IMR-90 (cell line): Measurements from ENCODE around the gene INPP5D.
"Not testable (repeated sequence)": the region's sequence is repeated elsewhere in the genome, so short reads cannot be mapped to it uniquely, and the experiment has no call there.

Experiments
- BHLHE40 ChIP-seq: fragments of 150-350 bp; IDR thresholded peaks from 2 replicates; pipeline ENCODE4 v1.6.1; 2016; ENCODE audit warnings: mild to moderate bottlenecking, low read depth, low read length
- CEBPB ChIP-seq: IDR thresholded peaks from 2 replicates; pipeline ENCODE4 v1.6.1; 2012; ENCODE audit warnings: low read depth, low read length, improper control_type of control experiment
- CTCF ChIP-seq: conservative IDR thresholded peaks from 2 replicates; pipeline ENCODE4 v1.5.1; 2012; ENCODE audit warnings: mild to moderate bottlenecking, low read depth, low read length, improper control_type of control experiment
- ELK1 ChIP-seq: fragments of 150-350 bp; IDR thresholded peaks from 2 replicates; pipeline ENCODE4 v1.6.1; 2016; ENCODE audit warnings: low read depth, mild to moderate bottlenecking, low read length, moderate library complexity, borderline replicate concordance
- FOS ChIP-seq: fragments of 150-350 bp; IDR thresholded peaks from 2 replicates; pipeline ENCODE4 v1.6.1; 2016; ENCODE audit warnings: low read depth, low read length
- MAFK ChIP-seq: IDR thresholded peaks from 2 replicates; pipeline ENCODE4 v1.6.1; 2012; ENCODE audit warnings: low read depth, low read length, improper control_type of control experiment
- MAZ ChIP-seq: IDR thresholded peaks from 2 replicates; pipeline ENCODE4 v1.6.1; 2012; ENCODE audit warnings: low read depth, mild to moderate bottlenecking, low read length, improper control_type of control experiment, moderate library complexity, borderline replicate concordance
- MXI1 ChIP-seq: IDR thresholded peaks from 2 replicates; pipeline ENCODE4 v1.6.1; 2012; ENCODE audit warnings: low read depth, mild to moderate bottlenecking, low read length, moderate library complexity, borderline replicate concordance
- POLR2A ChIP-seq: IDR thresholded peaks from 2 replicates; pipeline ENCODE4 v1.6.1; 2012; ENCODE audit warnings: mild to moderate bottlenecking, low read depth, low read length
- RAD21 ChIP-seq: IDR thresholded peaks from 2 replicates; pipeline ENCODE4 v1.6.1; 2012; ENCODE audit warnings: low read length, improper control_type of control experiment
- RFX5 ChIP-seq: IDR thresholded peaks from 2 replicates; pipeline ENCODE4 v1.8.0; 2012; ENCODE audit warnings: low read depth, mild to moderate bottlenecking, low read length, moderate library complexity
- SMC3 ChIP-seq: fragments of 150-350 bp; IDR thresholded peaks from 2 replicates; pipeline ENCODE4 v1.6.1; 2016; ENCODE audit warnings: low read depth, mild to moderate bottlenecking, antibody characterized with exemption, low read length, moderate library complexity
- USF2 ChIP-seq: fragments of 150-350 bp; IDR thresholded peaks from 2 replicates; pipeline ENCODE4 v1.6.1; 2017; ENCODE audit warnings: mild to moderate bottlenecking, antibody characterized with exemption, low read length, low read depth

- not testable (repeated sequence) for TF ChIP-seq CTCF, POLR2A, ELK1, MXI1, CEBPB, RFX5, FOS, MAFK, SMC3, RAD21, MAZ, BHLHE40, USF2
These were observed 96.3 kb downstream of the INPP5D start for GRCh38 chr2:233156461-233156860.
